K562 (cell line): ENCODE data around the gene PDE11A. TPM values are rescaled to one million over a fixed set of nuclear protein-coding genes. Genes with fewer than 3 reads are reported as not detected.

Experiments
- ARNT ChIP-seq, 2 experiments: fragments of 450-650 bp; IDR thresholded peaks; 2 replicates each; pipeline ENCODE4 v1.6.1; 2016; ENCODE audit warnings: mild to moderate bottlenecking in 1 of 2
- COPS2 ChIP-seq: fragments of 450-650 bp; conservative IDR thresholded peaks from 2 replicates; pipeline ENCODE4 v1.6.1; 2016; ENCODE audit warnings: mild to moderate bottlenecking, moderate library complexity
- E2F5 ChIP-seq: sonication (generic); formaldehyde crosslinking; IDR thresholded peaks from 2 replicates; pipeline ENCODE4 v1.8.0; 2022; ENCODE audit warnings: mild to moderate bottlenecking, missing genetic modification reagents
- ELF1 ChIP-seq: fragments of 200-800 bp; sonication (Bioruptor generic); IDR thresholded peaks from 2 replicates; pipeline ENCODE4 v1.6.1; 2016; ENCODE audit warnings: missing genetic modification characterization, missing compliant biosample characterization
- HCFC1 ChIP-seq: IDR thresholded peaks from 2 replicates; pipeline ENCODE4 v1.6.1; 2012; ENCODE audit warnings: low read depth, low read length, improper control_type of control experiment
- HINFP ChIP-seq: fragments of 450-650 bp; conservative IDR thresholded peaks from 2 replicates; pipeline ENCODE4 v1.6.1; 2016; ENCODE audit warnings: missing genetic modification characterization, low read depth, mild to moderate bottlenecking, control low read depth, missing compliant biosample characterization
- HMGN3 ChIP-seq: IDR thresholded peaks from 2 replicates; pipeline ENCODE4 v1.6.1; 2011; ENCODE audit warnings: borderline replicate concordance, low read depth, mild to moderate bottlenecking, mixed read lengths, low read length; ENCODE audit not compliant: insufficient read length; ENCODE audit errors: extremely low read depth
- LARP7 ChIP-seq: fragments of 450-650 bp; IDR thresholded peaks from 2 replicates; pipeline ENCODE4 v1.6.1; 2016
- MCM3 ChIP-seq: fragments of 450-650 bp; IDR thresholded peaks from 2 replicates; pipeline ENCODE4 v1.6.1; 2016
- RAD51 ChIP-seq: fragments of 450-650 bp; IDR thresholded peaks from 2 replicates; pipeline ENCODE4 v1.7.1; 2016; ENCODE audit warnings: low read depth, mild to moderate bottlenecking, borderline replicate concordance
- SP1 ChIP-seq: sonication (generic); formaldehyde crosslinking; IDR thresholded peaks from 2 replicates; pipeline ENCODE4 v1.8.1; 2022; ENCODE audit warnings: mild to moderate bottlenecking, missing genetic modification reagents
- ZMIZ1 ChIP-seq, 2 experiments: fragments of 150-350 bp in 1 of 2; IDR thresholded peaks; 2 replicates each; pipeline ENCODE4 v1.6.1; 2012 to 2016; ENCODE audit warnings: low read depth in 2 of 2, low read length in 2 of 2, mild to moderate bottlenecking in 1 of 2, moderate library complexity in 1 of 2
- ZNF280A ChIP-seq: fragments of 450-650 bp; IDR thresholded peaks from 2 replicates; pipeline ENCODE4 v1.6.1; 2018; ENCODE audit warnings: mild to moderate bottlenecking, low read depth; ENCODE audit not compliant: partially characterized antibody
- ZNF347 ChIP-seq: fragments of 450-650 bp; formaldehyde crosslinking; IDR thresholded peaks from 2 replicates; pipeline ENCODE4 v1.4.0; 2020; ENCODE audit warnings: low read depth, mild to moderate bottlenecking, moderate library complexity
- ZNF518B ChIP-seq: fragments of 250-450 bp; sonication (Bioruptor Pico); IDR thresholded peaks from 2 replicates; pipeline ENCODE4 v1.5.0; 2021; ENCODE audit warnings: mild to moderate bottlenecking, moderate library complexity
- ZNF75A ChIP-seq: fragments of 450-650 bp; formaldehyde crosslinking; IDR thresholded peaks from 2 replicates; pipeline ENCODE4 v1.4.0; 2020; ENCODE audit warnings: mild to moderate bottlenecking
- polyA plus RNA-seq, 8 experiments: library from polyadenylated mRNA; depleted of rRNA in 4 of 8; stranded (reverse) in 5 of 8; unstranded in 3 of 8; fragments of >200 nt; fragmentation: Nextera tagmentation in 2 of 8; fragmentation: Illumina TruSeq in 1 of 8; extraction: Ambion mirVana in 2 of 8; extraction: Trizol in 1 of 8; gene quantifications; 2 replicates each; pipeline versions ENCODE4 v1.2.1 to v1.2.3, GENCODE V29; 2011 to 2014; ENCODE audit warnings: inconsistent platforms in 1 of 8, missing spikeins in 1 of 8
- total RNA-seq, 7 experiments: library from RNA; depleted of rRNA in 6 of 7; stranded (reverse); fragments of >200 nt in 6 of 7; fragmentation: Illumina TruSeq in 2 of 7; extraction: Trizol in 2 of 7; gene quantifications; 2 replicates each; pipeline versions ENCODE4 v1.2.1 to v1.2.3, GENCODE V29; 2011 to 2021; ENCODE audit warnings: low replicate concordance in 1 of 7

Gene PDE11A
- total and polyA plus RNA-seq, 9 of the 15 experiments (the other 6 are each of a cell fraction or from before 2014, with no cell fraction given), result 3.2 to 22.1 (median 5.7) TPM

- TF ChIP-seq HINFP (tag) (no peak), ARNT (IDR thresholded peaks at IDR 0.05) (no peak), ELF1 (tag) (no peak), SP1 (CRISPR knock-in tag) (0 out of 2 replicates have a peak, but pooled peaks have one; percentile 28), RAD51 (no peak), HMGN3 (no peak), COPS2 (no peak), LARP7 (no peak), MCM3 (no peak), ZMIZ1 (IDR thresholded peaks at IDR 0.05; ENCODE audit: low read depth in 2 of 2, low read length in 2 of 2) (no peak), ZNF280A (no peak), ZNF75A (CRISPR knock-in tag) (no peak), ZNF347 (CRISPR knock-in tag) (no peak), ZNF518B (CRISPR knock-in tag) (no peak), E2F5 (CRISPR knock-in tag) (0 out of 2 replicates have a peak, but pooled peaks have one; percentile 35), HCFC1 (0 out of 2 replicates have a peak, but pooled peaks have one; percentile 26)
These were observed 308.9 kb downstream of the PDE11A start (continued) for GRCh38 chr2:177763531-177764265.
